Activated T-helper 1 cell treated with Interleukin-2 at 50 U/mL for 16 hours (primary cell): Measurements from ENCODE around the gene ADPRHL1.

Experiments
- DNase-seq: peaks from one replicate; pipeline ENCODE4 v3.0.0-alpha.2; 2020; ENCODE audit warnings: low read depth

Gene ADPRHL1

GRCh38 chr13:113452942-113453901 is at the start of gene ADPRHL1:
Gene ADPRHL1 (minus strand): TSS chr13:113453488. CDS start chr13:113453437, 51 bp downstream.
- DNase-seq, result no peak

DNA sequence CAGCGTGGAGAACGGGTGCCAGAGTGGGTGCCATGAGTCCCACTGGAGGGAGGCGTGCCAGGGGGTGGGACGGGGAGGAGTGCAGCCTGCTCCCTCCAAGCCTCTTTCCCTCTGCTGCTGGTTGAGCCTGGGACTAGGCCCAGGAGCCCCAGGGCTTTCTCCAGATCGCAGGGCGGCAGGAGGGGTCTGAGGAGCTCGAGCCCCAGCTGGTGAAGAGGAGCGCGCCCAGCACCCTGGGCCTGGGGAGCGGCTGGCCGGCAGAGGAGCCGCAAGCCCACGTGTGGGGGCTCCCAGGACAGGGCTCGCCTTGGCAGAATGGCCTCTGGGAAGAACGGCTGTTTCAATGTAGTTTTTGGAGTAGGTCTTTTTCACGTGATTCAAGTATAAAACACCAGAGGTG is 49.4 kb upstream of the ADPRHL1 start:
- no peak for DNase-seq

- no peak for DNase-seq
Measured at GRCh38 chr13:113500530-113501265, 47.4 kb upstream of the ADPRHL1 start.

DNA sequence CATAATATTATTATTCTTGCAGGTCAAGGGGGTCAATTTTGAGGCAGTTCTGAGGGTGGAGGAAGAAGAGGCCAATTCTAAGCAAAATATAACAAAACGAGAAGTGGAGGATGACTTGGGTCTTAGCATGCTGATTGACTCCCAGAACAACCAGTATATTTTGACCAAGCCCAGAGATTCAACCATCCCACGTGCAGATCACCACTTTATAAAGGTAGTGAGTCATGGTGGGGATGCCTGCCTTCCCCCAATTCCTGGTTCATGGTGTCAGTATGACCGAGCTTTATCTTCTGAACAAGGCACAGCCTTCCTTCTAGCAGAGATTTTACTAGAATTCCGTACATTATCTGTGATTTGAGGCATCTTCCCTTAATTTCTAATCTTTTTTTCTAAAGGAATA is 46.6 kb upstream of the ADPRHL1 start:
- no peak for DNase-seq

- DNase-seq, result no peak
Measured at GRCh38 chr13:113498905-113499304, 45.6 kb upstream of the ADPRHL1 start.

DNA sequence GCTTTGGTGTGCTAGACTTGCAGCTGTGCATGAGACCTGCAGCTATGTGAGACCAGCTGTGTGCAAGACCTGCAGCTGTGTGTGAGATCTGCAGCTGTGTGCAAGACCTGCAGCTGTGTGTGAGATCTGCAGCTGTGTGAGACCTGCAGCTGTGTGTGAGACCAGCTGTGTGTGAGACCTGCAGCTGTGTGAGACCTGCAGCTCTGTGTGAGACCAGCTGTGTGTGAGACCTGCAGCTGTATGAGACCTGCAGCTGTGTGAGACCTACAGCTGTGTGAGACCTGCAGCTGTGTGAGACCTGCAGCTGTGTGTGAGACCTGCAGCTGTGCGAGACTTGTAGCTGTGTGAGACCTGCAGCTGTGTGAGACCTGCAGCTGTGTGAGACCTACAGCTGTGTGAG is 43.9 kb upstream of the ADPRHL1 start:
- no peak for DNase-seq

DNA sequence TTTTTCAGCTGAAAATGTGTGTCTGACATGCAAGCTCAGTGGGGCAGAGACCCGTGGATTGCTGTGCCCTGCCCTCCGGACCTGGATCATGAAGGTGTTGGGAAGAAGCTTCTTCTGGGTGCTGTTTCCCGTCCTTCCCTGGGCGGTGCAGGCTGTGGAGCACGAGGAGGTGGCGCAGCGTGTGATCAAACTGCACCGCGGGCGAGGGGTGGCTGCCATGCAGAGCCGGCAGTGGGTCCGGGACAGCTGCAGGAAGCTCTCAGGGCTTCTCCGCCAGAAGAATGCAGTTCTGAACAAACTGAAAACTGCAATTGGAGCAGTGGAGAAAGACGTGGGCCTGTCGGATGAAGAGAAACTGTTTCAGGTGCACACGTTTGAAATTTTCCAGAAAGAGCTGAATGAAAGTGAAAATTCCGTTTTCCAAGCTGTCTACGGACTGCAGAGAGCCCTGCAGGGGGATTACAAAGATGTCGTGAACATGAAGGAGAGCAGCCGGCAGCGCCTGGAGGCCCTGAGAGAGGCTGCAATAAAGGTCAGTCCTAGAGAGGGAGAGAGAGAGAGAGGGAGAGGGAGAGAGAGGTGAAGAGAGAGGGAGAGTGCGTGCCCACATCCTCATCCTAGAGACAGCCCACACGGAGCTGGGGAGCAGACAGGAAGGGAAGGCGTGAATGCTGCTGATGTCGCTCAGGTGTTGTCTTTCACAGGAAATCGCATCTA is 42.4 kb upstream of the ADPRHL1 start:
- DNase-seq, result no peak

GRCh38 chr13:113493315-113493951 is 40.1 kb upstream of the ADPRHL1 start:
- DNase-seq, result no peak

DNA sequence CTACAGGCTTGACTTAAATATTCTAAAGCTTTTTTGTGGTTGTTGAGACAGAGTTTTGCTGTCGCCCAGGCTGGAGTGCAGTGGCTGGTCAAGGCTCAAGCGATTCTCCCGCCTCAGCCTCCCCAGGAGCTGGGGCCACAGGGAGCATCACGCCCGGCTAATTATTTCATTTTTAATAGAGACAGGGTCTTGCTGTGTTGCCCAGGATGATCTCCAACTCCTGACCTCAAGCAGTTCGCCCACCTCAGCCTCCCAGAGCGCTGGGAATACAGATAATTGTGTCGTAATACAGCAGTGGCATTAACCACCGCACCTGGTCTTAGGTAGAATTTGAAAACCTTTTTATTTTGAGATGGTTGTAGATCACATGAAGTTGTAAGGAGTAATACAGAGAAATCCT is 38.7 kb upstream of the ADPRHL1 start:
- no peak for DNase-seq

GRCh38 chr13:113491418-113491883 is 38.2 kb upstream of the ADPRHL1 start:
- no peak for DNase-seq

- DNase-seq, result peak; percentile 58
Measured at GRCh38 chr13:113490496-113491417, 37.5 kb upstream of the ADPRHL1 start, which contains the start of gene DCUN1D2. Gene DCUN1D2 (minus strand): TSS chr13:113490711. CDS start chr13:113490669, 42 bp downstream.

GRCh38 chr13:113489549-113490495 is 36.5 kb upstream of the ADPRHL1 start:
- no peak for DNase-seq

- no peak for DNase-seq
Measured at GRCh38 chr13:113489171-113489548, 35.9 kb upstream of the ADPRHL1 start.

GRCh38 chr13:113488283-113488682 is 35.0 kb upstream of the ADPRHL1 start:
- no peak for DNase-seq

DNA sequence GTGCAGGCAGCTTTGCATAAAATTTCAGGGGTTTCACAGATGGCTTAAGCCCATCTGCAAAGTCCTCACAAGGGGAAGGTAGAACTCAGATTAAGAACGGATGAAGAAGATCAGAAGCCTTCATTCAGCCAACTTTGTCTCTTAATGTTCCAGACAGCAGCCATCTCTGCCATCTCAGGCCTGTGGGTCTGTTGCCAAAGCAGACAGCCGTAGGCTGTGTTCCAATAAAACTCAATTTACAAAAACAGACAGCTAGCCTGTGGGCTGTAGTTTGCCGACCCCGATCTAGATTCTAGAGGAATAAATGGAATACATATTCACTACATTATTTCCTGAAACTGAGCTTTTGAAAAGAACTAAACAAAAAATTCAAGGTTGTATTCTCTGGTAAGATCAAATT is 33.4 kb upstream of the ADPRHL1 start:
- no peak for DNase-seq

- DNase-seq, result no peak
Measured at GRCh38 chr13:113485545-113485944, 32.3 kb upstream of the ADPRHL1 start.

- no peak for DNase-seq
Measured at GRCh38 chr13:113483504-113484293, 30.4 kb upstream of the ADPRHL1 start.

- DNase-seq, result no peak
Measured at GRCh38 chr13:113483081-113483480, 29.8 kb upstream of the ADPRHL1 start.

DNA sequence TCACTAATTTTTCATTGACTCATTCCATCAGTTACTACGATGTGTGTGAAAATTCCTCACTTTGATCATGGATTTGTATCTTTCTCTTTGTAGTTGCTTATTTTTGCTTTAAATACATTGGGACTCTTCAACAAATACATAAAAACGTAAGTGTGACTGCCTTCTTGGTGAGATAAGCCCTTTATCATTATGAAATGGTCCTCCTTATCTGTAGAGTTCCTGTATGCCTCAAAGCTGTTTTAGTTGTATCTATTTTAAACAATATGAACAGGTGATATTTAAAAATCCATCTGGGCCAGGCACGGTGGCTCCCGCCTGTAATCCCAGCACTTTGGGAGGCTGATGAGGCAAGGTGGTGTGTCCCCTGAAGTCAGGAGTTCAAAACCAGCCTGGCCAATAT is 25.9 kb upstream of the ADPRHL1 start:
- DNase-seq, result no peak
